HCT116 (cell line): ENCODE measurements around the gene NCBP2L. TPM values are rescaled to one million over a fixed set of nuclear protein-coding genes. Genes with fewer than 3 reads are reported as not detected.

Experiments
- ATAC-seq: fragments of 200-7000 bp; cut with Tn5 transposase; 2 replicates; pipeline ENCODE4 v1.9.1; 2020; ENCODE audit warnings: mild to moderate bottlenecking, moderate library complexity
- BruUV-seq: library from RNA; stranded (reverse); fragments of 400-500 nt; replicated peaks from 2 replicates; lab custom pipeline; 2021; lab: Mats Ljungman, UMichigan
- CTCF ChIA-PET: fragments of 300-600 bp; sonication (Branson Sonifier 250); formaldehyde crosslinking; loops from one replicate; lab custom pipeline; 2021; ENCODE audit warnings: antibody characterized with exemption; lab: Charles Lee
- POLR2A ChIA-PET: fragments of 300-600, 350-600 bp; sonication (Branson Sonifier 250); formaldehyde crosslinking; loops from one replicate; lab custom pipeline; 2021; ENCODE audit warnings: antibody characterized with exemption; lab: Charles Lee
- RAD21 ChIA-PET, 2 experiments: fragments of 300-600 bp; sonication (Branson Sonifier 250); formaldehyde crosslinking; loops; one replicate each; lab custom pipeline; 2023; ENCODE audit warnings: low total read pairs in 2 of 2; ENCODE audit not compliant: uncharacterized antibody in 2 of 2, unreplicated experiment in 2 of 2, low non-redundant PET in 1 of 2; lab: Charles Lee
- DNase-seq: peaks from one replicate; pipeline ENCODE4 v3.0.0-alpha.2; 2010; ENCODE audit warnings: low read depth, low spot score
- H2AFZ ChIP-seq: fragments of 200-600 bp; shearing (Covaris generic), sonication (generic); 2 replicates; pipeline ENCODE4 v1.6.1; 2017; ENCODE audit warnings: low read depth, mixed run types, mixed read lengths, antibody characterized with exemption, low read length; ENCODE audit not compliant: poor library complexity, severe bottlenecking
- H3K27ac ChIP-seq: 2 replicates; pipeline ENCODE4 v1.5.1; 2012; ENCODE audit warnings: low read depth, low read length
- H3K27me3 ChIP-seq: fragments of 200-600 bp; sonication (generic); 2 replicates; pipeline ENCODE4 v1.6.1; 2016; ENCODE audit warnings: mixed run types, low read length, mixed read lengths; ENCODE audit not compliant: insufficient read depth
- H3K36me3 ChIP-seq, 2 experiments: fragments of 200-500 bp in 1 of 2; fragments of 200-600 bp in 1 of 2; sonication (Bioruptor generic) in 1 of 2; sonication (generic) in 1 of 2; 2 replicates each; pipeline versions ENCODE4 v1.5.1 to v1.6.1; 2014 to 2016; ENCODE audit warnings: low read length in 2 of 2, inconsistent platforms in 1 of 2, mixed read lengths in 1 of 2, mixed run types in 1 of 2; ENCODE audit not compliant: insufficient read depth in 2 of 2, control insufficient read depth in 1 of 2
- H3K4me1 ChIP-seq, 2 experiments: fragments of 200-600 bp in 1 of 2; sonication (generic) in 1 of 2; 2 replicates each; pipeline versions ENCODE4 v1.5.1 to v1.6.1; 2012 to 2017; ENCODE audit warnings: low read length in 2 of 2, inconsistent platforms in 1 of 2, mild to moderate bottlenecking in 1 of 2, mixed read lengths in 1 of 2, mixed run types in 1 of 2, moderate library complexity in 1 of 2; ENCODE audit not compliant: insufficient read depth in 2 of 2, control insufficient read depth in 1 of 2
- H3K4me2 ChIP-seq: fragments of 200-600 bp; sonication (generic); 2 replicates; pipeline ENCODE4 v1.6.1; 2017; ENCODE audit warnings: mixed run types, low read length, mixed read lengths
- H3K4me3 ChIP-seq, 2 experiments: fragments of 200-600 bp in 1 of 2; sonication (generic) in 1 of 2; replicated peaks in 1 of 2; 2 replicates each; pipeline ENCODE4 v1.5.1; 2011 to 2016; ENCODE audit warnings: low read length in 2 of 2, control low read depth in 1 of 2, low read depth in 1 of 2, mild to moderate bottlenecking in 1 of 2, mixed read lengths in 1 of 2, mixed run types in 1 of 2
- H3K79me2 ChIP-seq: fragments of 200-600 bp; sonication (generic); 2 replicates; pipeline ENCODE4 v1.6.1; 2017; ENCODE audit warnings: mild to moderate bottlenecking, mixed run types, low read length, moderate library complexity, mixed read lengths; ENCODE audit not compliant: insufficient read depth
- H3K9ac ChIP-seq: fragments of 200-600 bp; sonication (generic); 2 replicates; pipeline ENCODE4 v1.6.1; 2016; ENCODE audit warnings: low read length, mixed read lengths
- H3K9me2 ChIP-seq: fragments of 200-600 bp; sonication (generic), shearing (Covaris generic); 2 replicates; pipeline ENCODE4 v1.6.1; 2017; ENCODE audit warnings: mixed run types, mild to moderate bottlenecking, moderate library complexity; ENCODE audit not compliant: insufficient read depth
- H3K9me3 ChIP-seq, 2 experiments: fragments of 200-500 bp in 1 of 2; fragments of 200-600 bp in 1 of 2; sonication (Bioruptor generic) in 1 of 2; sonication (generic) in 1 of 2; 2 replicates each; pipeline ENCODE4 v1.6.1; 2014 to 2017; ENCODE audit warnings: low read length in 2 of 2, mixed read lengths in 2 of 2, inconsistent platforms in 1 of 2, low read depth in 1 of 2, mild to moderate bottlenecking in 1 of 2, mixed run types in 1 of 2, moderate library complexity in 1 of 2; ENCODE audit not compliant: control insufficient read depth in 1 of 2, insufficient read depth in 1 of 2
- H4K20me1 ChIP-seq: fragments of 200-600 bp; sonication (generic), shearing (Covaris generic); 2 replicates; pipeline ENCODE4 v1.6.1; 2017; ENCODE audit warnings: mixed run types, mild to moderate bottlenecking, moderate library complexity; ENCODE audit not compliant: insufficient read depth
- ATF3 ChIP-seq: IDR thresholded peaks from 2 replicates; pipeline ENCODE4 v1.6.1; 2012
- CBX3 ChIP-seq: IDR thresholded peaks from 2 replicates; pipeline ENCODE4 v1.6.1; 2012; ENCODE audit warnings: low read depth
- CEBPB ChIP-seq: IDR thresholded peaks from 2 replicates; pipeline ENCODE4 v1.6.1; 2012; ENCODE audit warnings: low read depth
- CTCF ChIP-seq, 3 experiments: fragments of 200-600 bp in 1 of 3; sonication (generic) in 1 of 3; IDR thresholded peaks in 2 of 3; conservative IDR thresholded peaks in 1 of 3; 2 replicates each; pipeline ENCODE4 v1.5.1; 2012 to 2017; ENCODE audit warnings: low read depth in 2 of 3, low read length in 2 of 3, antibody characterized with exemption in 1 of 3, borderline replicate concordance in 1 of 3, control low read depth in 1 of 3, mild to moderate bottlenecking in 1 of 3, mixed read lengths in 1 of 3, mixed run types in 1 of 3, moderate library complexity in 1 of 3; ENCODE audit not compliant: insufficient read depth in 1 of 3
- EGR1 ChIP-seq: IDR thresholded peaks from 2 replicates; pipeline ENCODE4 v1.6.1; 2012; ENCODE audit warnings: low read depth
- ELF1 ChIP-seq: IDR thresholded peaks from 2 replicates; pipeline ENCODE4 v1.6.1; 2012; ENCODE audit warnings: low read depth, borderline replicate concordance
- EZH2 ChIP-seq: fragments of 200-600 bp; sonication (generic); IDR thresholded peaks from 2 replicates; pipeline ENCODE4 v1.6.1; 2017; ENCODE audit warnings: antibody characterized with exemption, mixed run types
- EZH2phosphoT487 ChIP-seq: fragments of 200-600 bp; IDR thresholded peaks from 2 replicates; pipeline ENCODE4 v1.6.1; 2018; ENCODE audit warnings: antibody characterized with exemption, borderline replicate concordance
- FOSL1 ChIP-seq: IDR thresholded peaks from 2 replicates; pipeline ENCODE4 v1.6.1; 2012; ENCODE audit warnings: low read depth
- JUND ChIP-seq: IDR thresholded peaks from 2 replicates; pipeline ENCODE4 v1.6.1; 2012
- MAX ChIP-seq: IDR thresholded peaks from 2 replicates; pipeline ENCODE4 v1.6.1; 2012
- POLR2AphosphoS5 ChIP-seq: IDR thresholded peaks from 2 replicates; pipeline ENCODE4 v1.6.1; 2011; ENCODE audit warnings: mild to moderate bottlenecking, low read depth, low read length, moderate library complexity
- RAD21 ChIP-seq: IDR thresholded peaks from 2 replicates; pipeline ENCODE4 v1.6.1; 2012; ENCODE audit warnings: low read depth, mild to moderate bottlenecking
- SIN3A ChIP-seq: IDR thresholded peaks from 2 replicates; pipeline ENCODE4 v1.6.1; 2012; ENCODE audit warnings: low read depth
- SP1 ChIP-seq: IDR thresholded peaks from 2 replicates; pipeline ENCODE4 v1.6.1; 2012; ENCODE audit warnings: low read depth
- SRF ChIP-seq: IDR thresholded peaks from 2 replicates; pipeline ENCODE4 v1.6.1; 2012; ENCODE audit warnings: low read depth
- TCF7L2 ChIP-seq: IDR thresholded peaks from 2 replicates; pipeline ENCODE4 v1.7.0; 2011; ENCODE audit warnings: borderline replicate concordance, inconsistent platforms; ENCODE audit not compliant: insufficient read depth, insufficient read length; ENCODE audit errors: extremely low read depth
- YY1 ChIP-seq: IDR thresholded peaks from 2 replicates; pipeline ENCODE4 v1.6.1; 2011; ENCODE audit warnings: low read length, low read depth, moderate library complexity, mild to moderate bottlenecking; ENCODE audit not compliant: insufficient replicate concordance; ENCODE audit errors: extremely low read depth
- ZNF274 ChIP-seq: fragments of 200-500 bp; sonication (Bioruptor generic); IDR thresholded peaks from 2 replicates; pipeline ENCODE4 v1.6.1; 2014; ENCODE audit warnings: mild to moderate bottlenecking, low read depth, low read length, inconsistent platforms
- intact Hi-C: fragments of 100-400 bp; cut with micrococcal nuclease; formaldehyde crosslinking; loops from 2 replicates; pipeline ENCODE4 v1.10.0; 2022
- total RNA-seq: library from RNA; stranded (reverse); gene quantifications from one replicate; pipeline ENCODE4 v1.2.1, GENCODE V29; 2021; ENCODE audit not compliant: unreplicated experiment
- TF ChIP-seq, protein P1 (sequence below): IDR thresholded peaks from 2 replicates; pipeline ENCODE4 v1.6.1; 2012; ENCODE audit warnings: low read depth

NCBP2L gene
- total RNA-seq, 1 experiment from 2014 or later = not detected

DNA sequence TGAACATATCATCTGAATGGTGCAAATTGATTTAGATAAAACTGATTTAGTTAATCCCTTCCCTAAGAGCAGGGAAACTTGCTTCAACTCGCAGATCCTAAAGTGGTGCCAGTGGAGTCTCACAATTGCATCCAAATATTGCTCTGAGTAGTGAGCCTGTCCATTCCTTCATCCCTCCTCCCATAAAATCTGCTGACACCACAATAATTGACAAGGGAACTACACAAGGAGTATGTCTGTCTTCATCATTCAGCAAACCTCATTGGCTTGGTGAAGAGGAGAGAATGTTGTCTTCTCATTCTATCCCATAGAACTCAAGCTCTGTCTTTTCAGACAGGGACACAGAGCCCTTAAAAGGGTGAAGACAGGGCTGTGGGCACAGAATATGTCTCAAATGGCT, 52.3 kb downstream of the NCBP2L start (continued):
- TF ChIP-seq SIN3A (no peak), EZH2 (no peak)

DNA sequence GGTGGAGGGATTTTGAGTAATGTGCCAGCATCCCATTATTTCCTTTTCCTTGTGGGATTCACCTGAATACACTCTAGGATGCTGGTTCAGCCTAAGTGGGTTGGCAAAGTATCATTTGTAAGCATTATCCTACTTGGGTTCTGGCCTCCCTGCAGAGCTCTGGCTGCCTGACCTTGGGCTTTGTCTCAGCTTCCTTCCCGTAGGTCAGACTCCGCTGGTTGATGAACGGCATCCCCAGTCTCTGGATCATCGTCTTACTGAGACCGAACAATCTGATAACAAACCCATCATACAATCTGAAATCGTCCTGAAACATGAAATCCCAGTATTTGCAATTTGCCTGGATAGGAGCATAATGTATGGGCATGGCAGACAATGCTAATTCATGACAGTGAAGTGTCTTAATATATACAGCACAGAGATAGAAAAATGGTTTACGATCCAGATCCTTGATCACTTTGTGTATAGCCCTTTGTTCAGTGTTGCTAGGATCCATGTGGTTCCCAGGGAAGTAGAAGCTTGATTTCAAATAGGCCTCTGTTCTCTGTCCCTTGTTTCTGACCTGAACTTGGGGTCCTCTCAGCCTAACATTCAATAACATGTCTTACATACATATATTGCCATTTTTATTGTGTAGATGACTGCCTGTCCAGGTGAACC, 53.7 kb downstream of the NCBP2L start:
- Histone ChIP-seq H3K36me3 (no peaks in the 10 kb centered on the region), H2AFZ (no peak overlapping the region), H3K9me3 (no peaks in the 10 kb centered on the region), H3K9ac (no peak overlapping the region), H3K4me3 (no peak overlapping the region), H3K27ac (no peak overlapping the region), H3K9me2 (no peaks in the 10 kb centered on the region), H4K20me1 (no peaks in the 10 kb centered on the region), H3K4me1 (peaks cover 4 to 5% of the 10 kb centered on the region in 2 experiments; a peak in 2 of 4 replicates), H3K79me2 (no peaks in the 10 kb centered on the region), H3K27me3 (no peaks in the 10 kb centered on the region), H3K4me2 (no peak overlapping the region)
- intact Hi-C loops = no loop called here
- ChIA-PET POLR2A (no interaction called here), CTCF (no interaction called here), RAD21 (no interaction called here)
- TF ChIP-seq FOSL1 (no peak), MAX (no peak), YY1 (no peak), SRF (no peak), EZH2 (no peak), POLR2AphosphoS5 (no peak), TCF7L2 (no peak), EGR1 (no peak), CEBPB (no peak), ZNF274 (no peak), JUND (no peak), EZH2phosphoT487 (no peak), RAD21 (no peak), CBX3 (no peak), CTCF (IDR thresholded peaks at IDR 0.05 in 2 of 3, conservative IDR thresholded peaks at IDR 0.05 in 1 of 3; ENCODE audit: borderline replicate concordance in 1 of 3, insufficient read depth in 1 of 3, low read depth in 2 of 3, low read length in 2 of 3) (no peak), SP1 (no peak), ELF1 (no peak), ATF3 (no peak)
- TF ChIP-seq, protein P1, sequence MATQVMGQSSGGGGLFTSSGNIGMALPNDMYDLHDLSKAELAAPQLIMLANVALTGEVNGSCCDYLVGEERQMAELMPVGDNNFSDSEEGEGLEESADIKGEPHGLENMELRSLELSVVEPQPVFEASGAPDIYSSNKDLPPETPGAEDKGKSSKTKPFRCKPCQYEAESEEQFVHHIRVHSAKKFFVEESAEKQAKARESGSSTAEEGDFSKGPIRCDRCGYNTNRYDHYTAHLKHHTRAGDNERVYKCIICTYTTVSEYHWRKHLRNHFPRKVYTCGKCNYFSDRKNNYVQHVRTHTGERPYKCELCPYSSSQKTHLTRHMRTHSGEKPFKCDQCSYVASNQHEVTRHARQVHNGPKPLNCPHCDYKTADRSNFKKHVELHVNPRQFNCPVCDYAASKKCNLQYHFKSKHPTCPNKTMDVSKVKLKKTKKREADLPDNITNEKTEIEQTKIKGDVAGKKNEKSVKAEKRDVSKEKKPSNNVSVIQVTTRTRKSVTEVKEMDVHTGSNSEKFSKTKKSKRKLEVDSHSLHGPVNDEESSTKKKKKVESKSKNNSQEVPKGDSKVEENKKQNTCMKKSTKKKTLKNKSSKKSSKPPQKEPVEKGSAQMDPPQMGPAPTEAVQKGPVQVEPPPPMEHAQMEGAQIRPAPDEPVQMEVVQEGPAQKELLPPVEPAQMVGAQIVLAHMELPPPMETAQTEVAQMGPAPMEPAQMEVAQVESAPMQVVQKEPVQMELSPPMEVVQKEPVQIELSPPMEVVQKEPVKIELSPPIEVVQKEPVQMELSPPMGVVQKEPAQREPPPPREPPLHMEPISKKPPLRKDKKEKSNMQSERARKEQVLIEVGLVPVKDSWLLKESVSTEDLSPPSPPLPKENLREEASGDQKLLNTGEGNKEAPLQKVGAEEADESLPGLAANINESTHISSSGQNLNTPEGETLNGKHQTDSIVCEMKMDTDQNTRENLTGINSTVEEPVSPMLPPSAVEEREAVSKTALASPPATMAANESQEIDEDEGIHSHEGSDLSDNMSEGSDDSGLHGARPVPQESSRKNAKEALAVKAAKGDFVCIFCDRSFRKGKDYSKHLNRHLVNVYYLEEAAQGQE = no peak
- ATAC-seq (no peak), DNase-seq (no peak)
- no TSS peak for BruUV-seq
